ENCODE measurements around the gene AMH.

The AMH gene

DNA sequence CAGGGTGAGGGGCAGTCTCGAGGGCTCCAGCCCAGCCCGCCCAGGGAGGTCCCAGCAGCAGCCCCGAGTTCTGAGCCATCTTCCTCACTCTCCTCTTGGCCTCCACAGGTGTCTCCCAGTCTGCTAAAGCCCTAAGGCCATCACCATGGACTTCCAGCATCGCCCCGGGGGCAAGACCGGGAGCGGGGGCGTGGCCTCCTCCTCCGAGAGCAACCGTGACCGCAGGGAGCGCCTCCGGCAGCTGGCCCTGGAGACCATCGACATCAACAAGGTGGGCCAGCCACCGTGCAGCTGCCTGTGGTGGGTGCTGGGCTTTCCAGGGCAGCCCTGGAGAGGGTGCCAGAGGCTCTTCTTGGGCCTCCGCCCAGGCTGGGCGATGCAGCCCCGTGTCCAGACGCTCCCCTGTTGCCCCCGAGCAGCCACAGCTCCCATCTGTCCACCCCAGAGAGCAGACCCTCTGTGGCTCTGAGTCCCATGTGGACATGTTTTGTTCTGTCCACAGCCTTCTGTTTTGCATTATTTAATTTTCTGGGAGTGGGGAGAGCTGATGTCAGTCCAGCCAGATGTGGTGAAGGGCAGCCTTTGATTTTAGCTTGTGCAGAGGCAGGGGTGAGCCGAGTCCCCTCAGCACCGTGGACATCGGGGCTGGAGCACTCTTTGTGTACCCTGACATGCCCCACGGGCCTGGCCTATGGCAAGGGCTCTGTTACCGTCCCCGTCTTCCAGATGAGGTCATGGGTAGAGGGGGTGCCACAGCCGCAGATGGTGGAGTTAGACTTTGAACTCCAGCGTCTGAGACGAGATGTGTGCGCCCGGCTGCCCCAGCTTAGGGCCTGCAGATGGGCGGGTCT lies 5.6 kb upstream of the AMH start:
- peaks cover 3% of the 10 kb centered on the region; the same call in 1 of the 2 replicates for H3F3A ChIP-seq (ENCODE audit: low read depth)
- H3K79me2 ChIP-seq (ENCODE audit: insufficient read depth, low read length): peaks cover 70% of the 10 kb centered on the region
- TF ChIP-seq EZH2phosphoT487 (IDR thresholded peaks at IDR 0.05; ENCODE audit: borderline replicate concordance): no peak
- TF ChIP-seq, protein P1, sequence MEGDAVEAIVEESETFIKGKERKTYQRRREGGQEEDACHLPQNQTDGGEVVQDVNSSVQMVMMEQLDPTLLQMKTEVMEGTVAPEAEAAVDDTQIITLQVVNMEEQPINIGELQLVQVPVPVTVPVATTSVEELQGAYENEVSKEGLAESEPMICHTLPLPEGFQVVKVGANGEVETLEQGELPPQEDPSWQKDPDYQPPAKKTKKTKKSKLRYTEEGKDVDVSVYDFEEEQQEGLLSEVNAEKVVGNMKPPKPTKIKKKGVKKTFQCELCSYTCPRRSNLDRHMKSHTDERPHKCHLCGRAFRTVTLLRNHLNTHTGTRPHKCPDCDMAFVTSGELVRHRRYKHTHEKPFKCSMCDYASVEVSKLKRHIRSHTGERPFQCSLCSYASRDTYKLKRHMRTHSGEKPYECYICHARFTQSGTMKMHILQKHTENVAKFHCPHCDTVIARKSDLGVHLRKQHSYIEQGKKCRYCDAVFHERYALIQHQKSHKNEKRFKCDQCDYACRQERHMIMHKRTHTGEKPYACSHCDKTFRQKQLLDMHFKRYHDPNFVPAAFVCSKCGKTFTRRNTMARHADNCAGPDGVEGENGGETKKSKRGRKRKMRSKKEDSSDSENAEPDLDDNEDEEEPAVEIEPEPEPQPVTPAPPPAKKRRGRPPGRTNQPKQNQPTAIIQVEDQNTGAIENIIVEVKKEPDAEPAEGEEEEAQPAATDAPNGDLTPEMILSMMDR (conservative IDR thresholded peaks at IDR 0.05; ENCODE audit: low read length): no peak
- peaks cover 62% of the 10 kb centered on the region; the same call in 1 of the 2 replicates for H3K36me3 ChIP-seq (ENCODE audit: insufficient read depth, low read length)
- peaks cover 31% of the 10 kb centered on the region for H3K4me1 ChIP-seq (ENCODE audit: insufficient read depth, low read length, poor library complexity, severe bottlenecking)
- H2AFZ ChIP-seq (ENCODE audit: low read length): no peak overlapping the region
- H3K27me3 ChIP-seq (ENCODE audit: insufficient read depth, low read length, poor library complexity, severe bottlenecking): no peaks in the 10 kb centered on the region
- peaks cover 68% of the 10 kb centered on the region for H4K20me1 ChIP-seq (ENCODE audit: insufficient read depth, low read length, poor library complexity, severe bottlenecking)
- H3K9me2 ChIP-seq (replicated peaks; ENCODE audit: low read depth, low read length): no peaks in the 10 kb centered on the region
- H3K9ac ChIP-seq (ENCODE audit: low read depth, low read length, poor library complexity, severe bottlenecking): no peak overlapping the region
- no peaks in the 10 kb centered on the region for H3K9me3 ChIP-seq (ENCODE audit: insufficient read depth, low read depth, low read length)
- no peak overlapping the region for H3K4me3 ChIP-seq (ENCODE audit: low read length, poor library complexity, severe bottlenecking)
- H3K4me2 ChIP-seq (ENCODE audit: low read depth, low read length, poor library complexity, severe bottlenecking): no peak overlapping the region

DNA sequence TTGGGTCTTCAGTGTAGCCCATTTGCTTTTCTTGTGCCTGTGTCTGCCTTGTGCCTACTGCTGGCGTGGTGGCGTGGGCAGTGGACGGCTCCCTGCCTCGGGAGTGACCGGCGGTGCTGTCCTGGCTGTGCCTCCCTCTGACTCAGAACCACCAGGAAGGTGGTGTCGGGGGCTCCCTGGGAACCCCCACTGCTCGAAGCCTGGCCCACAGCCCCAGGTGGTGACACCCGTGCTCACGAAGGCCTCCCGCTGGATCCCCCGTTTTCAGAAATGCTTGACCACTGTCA lies 5.1 kb upstream of the AMH start:
- TF ChIP-seq, protein P1 (conservative IDR thresholded peaks at IDR 0.05; ENCODE audit: low read length): no peak
- TF ChIP-seq EZH2phosphoT487 (IDR thresholded peaks at IDR 0.05; ENCODE audit: borderline replicate concordance): no peak
- H3K27me3 ChIP-seq (ENCODE audit: insufficient read depth, low read length, poor library complexity, severe bottlenecking): no peaks in the 10 kb centered on the region

DNA sequence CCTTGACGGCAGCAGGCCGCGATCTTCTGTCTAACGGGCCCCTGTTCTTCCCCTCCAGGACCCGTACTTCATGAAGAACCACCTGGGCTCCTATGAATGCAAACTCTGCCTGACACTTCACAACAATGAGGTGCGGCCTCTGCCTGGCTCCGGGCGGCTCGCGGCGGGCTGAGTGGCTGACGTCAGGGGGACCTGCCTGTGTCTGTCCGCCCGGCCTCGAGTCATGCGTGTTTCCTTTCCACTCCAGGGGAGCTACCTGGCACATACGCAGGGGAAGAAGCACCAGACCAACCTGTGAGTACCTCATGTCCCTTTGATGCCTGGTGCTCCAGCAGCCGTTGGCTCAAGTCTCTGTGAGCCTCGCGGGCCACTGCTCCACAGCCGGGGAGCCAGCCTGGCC lies 4.6 kb upstream of the AMH start:
- Histone ChIP-seq H3K4me1 (ENCODE audit: insufficient read depth, low read length, poor library complexity, severe bottlenecking) (peaks cover 21% of the 10 kb centered on the region), H3K9me2 (replicated peaks; ENCODE audit: low read depth, low read length) (no peaks in the 10 kb centered on the region), H3K4me2 (ENCODE audit: low read depth, low read length, poor library complexity, severe bottlenecking) (no peak overlapping the region), H3K9ac (ENCODE audit: low read depth, low read length, poor library complexity, severe bottlenecking) (no peak overlapping the region), H3K79me2 (ENCODE audit: insufficient read depth, low read length) (peaks cover 61% of the 10 kb centered on the region), H3K36me3 (ENCODE audit: insufficient read depth, low read length) (peaks cover 70% of the 10 kb centered on the region; the same call in 1 of the 2 replicates), H3K9me3 (ENCODE audit: insufficient read depth, low read depth, low read length) (no peaks in the 10 kb centered on the region), H3K27me3 (ENCODE audit: insufficient read depth, low read length, poor library complexity, severe bottlenecking) (no peaks in the 10 kb centered on the region), H4K20me1 (ENCODE audit: insufficient read depth, low read length, poor library complexity, severe bottlenecking) (peaks cover 58% of the 10 kb centered on the region), H3K4me3 (ENCODE audit: low read length, poor library complexity, severe bottlenecking) (no peak overlapping the region), H3F3A (ENCODE audit: low read depth) (peaks cover under 1% of the 10 kb centered on the region; the same call in 1 of the 2 replicates), H2AFZ (ENCODE audit: low read length) (no peak overlapping the region)
- TF ChIP-seq, protein P1 (conservative IDR thresholded peaks at IDR 0.05; ENCODE audit: low read length): no peak
- TF ChIP-seq EZH2phosphoT487 (IDR thresholded peaks at IDR 0.05; ENCODE audit: borderline replicate concordance): no peak

More for the DNA sequence above, 5.1 kb upstream of the AMH start:
- Histone ChIP-seq H3K4me1 (ENCODE audit: insufficient read depth, low read length, poor library complexity, severe bottlenecking) (peaks cover 25% of the 10 kb centered on the region), H3K79me2 (ENCODE audit: insufficient read depth, low read length) (peaks cover 65% of the 10 kb centered on the region), H3K4me3 (ENCODE audit: low read length, poor library complexity, severe bottlenecking) (no peak overlapping the region), H3K9ac (ENCODE audit: low read depth, low read length, poor library complexity, severe bottlenecking) (no peak overlapping the region), H4K20me1 (ENCODE audit: insufficient read depth, low read length, poor library complexity, severe bottlenecking) (peaks cover 62% of the 10 kb centered on the region), H3K36me3 (ENCODE audit: insufficient read depth, low read length) (peaks cover 68% of the 10 kb centered on the region; the same call in 1 of the 2 replicates), H2AFZ (ENCODE audit: low read length) (no peak overlapping the region), H3F3A (ENCODE audit: low read depth) (peaks cover 3% of the 10 kb centered on the region; the same call in 1 of the 2 replicates), H3K9me2 (replicated peaks; ENCODE audit: low read depth, low read length) (no peaks in the 10 kb centered on the region), H3K9me3 (ENCODE audit: insufficient read depth, low read depth, low read length) (no peaks in the 10 kb centered on the region), H3K4me2 (ENCODE audit: low read depth, low read length, poor library complexity, severe bottlenecking) (no peak overlapping the region)

Data from Loucy (cell line).